GM21528 (cell line): ENCODE results near the gene ACTR10.

Source experiments
- ATAC-seq: cut with Tn5 transposase; IDR thresholded peaks from one replicate; pipeline ENCODE4 v1.9.1; 2021; ENCODE audit warnings: mild to moderate bottlenecking, moderate library complexity; ENCODE audit not compliant: unreplicated experiment, low FRiP score

The ACTR10 gene

DNA sequence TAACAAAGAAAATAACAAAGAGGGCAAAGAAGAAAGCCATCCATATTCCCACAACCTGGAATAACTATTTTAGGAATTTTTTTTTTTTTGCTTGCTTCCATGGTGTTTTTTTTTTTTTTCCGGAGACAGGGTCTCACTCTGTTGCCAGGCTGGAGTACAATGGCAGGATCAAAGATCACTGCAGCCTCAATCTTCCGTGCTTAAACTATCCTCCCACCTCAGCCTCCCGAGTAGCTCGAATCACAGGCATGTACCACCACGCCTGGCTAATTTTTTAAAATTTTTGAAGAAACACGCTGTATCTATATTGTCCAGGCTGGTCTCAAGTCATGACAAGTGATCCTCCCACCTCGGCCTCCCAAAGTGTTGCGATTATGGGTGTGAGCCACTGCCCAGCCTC lies 78.2 kb downstream of the ACTR10 start:
- ATAC-seq = no peak

DNA sequence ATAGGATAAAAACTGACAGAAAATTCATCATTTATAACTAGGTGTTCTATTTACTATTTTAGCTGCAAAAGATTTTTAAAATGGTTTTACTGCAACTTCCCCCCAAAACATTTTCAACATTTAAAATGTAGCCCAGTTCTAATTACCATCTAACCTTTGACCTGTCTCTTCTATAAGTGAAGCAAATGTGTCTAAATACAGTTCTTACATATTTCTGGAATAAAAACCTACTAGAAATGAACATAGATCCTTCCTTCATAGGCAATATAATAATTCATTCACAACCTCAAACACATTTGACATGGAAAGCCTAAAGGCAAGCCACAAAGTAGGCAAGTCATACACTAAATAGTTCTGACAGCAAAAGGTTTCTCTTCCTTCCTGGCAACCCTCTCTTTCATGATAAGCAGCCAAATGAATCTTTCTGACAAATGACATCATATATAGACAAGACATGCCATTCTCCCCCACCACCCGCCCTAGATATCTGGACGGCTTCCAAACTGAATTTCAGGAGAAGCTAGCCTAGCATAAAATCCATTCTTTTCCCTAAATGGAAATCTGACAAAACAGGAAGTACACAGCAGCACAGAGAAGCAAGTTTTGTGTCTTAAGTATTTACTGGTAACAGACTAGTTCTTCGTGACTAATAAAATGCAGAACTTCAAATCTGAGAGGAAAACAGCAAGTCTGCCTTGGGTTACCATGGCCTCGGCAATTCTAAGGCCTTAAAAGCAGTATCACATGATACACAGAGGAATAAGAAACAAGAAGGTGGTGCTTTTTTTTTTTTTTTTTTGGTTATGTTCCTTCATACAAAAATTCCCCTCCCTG lies 81.2 kb downstream of the ACTR10 start:
- no peak for ATAC-seq

DNA sequence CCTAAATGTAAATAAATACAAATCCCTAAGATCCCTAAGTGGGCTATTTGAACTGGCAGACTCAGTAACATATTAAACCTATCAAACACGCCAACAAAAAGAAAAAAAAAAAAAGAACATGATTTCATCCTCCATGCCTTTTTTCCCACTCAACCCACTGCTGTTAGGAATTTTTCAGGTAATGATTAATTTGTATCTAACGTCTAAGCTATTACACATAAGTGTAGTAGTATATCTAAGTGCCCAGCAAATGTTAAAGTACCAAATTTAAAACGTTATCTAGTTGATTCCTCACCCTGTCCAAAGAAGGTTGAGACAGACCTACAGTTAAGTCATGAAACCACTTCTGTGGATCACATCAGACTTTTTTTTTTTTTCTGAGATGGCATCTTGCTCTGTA lies 82.0 kb downstream of the ACTR10 start:
- ATAC-seq = no peak

DNA sequence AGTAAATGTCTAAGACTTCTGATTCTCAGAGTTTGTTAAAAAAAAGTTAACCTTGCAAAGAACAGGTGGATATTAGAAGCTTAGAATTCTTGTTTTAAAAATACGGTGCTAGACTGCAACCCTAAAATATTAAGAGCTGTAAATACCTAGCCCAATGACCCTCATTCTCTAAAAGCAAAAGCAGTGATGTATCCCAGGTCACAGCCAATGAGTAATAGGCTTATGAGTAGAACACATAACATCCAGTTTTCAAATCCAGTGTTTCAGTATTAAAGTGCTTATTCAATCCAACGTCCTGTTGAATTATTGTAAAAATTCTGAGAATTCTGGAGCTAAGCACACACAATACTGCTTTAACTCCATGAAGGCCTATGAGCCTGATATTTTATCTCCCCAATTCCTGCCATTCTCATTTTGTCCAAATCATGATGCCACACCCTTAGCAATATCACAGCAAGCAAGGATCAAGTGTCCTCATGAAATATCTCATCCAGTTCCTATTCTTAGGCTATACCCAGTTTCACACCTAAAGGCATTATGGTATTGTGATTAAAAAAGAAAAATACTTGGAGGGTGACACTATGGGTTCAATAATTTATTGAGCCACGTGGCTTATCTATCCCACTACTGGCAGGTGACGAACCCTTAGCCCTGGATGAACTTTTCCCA lies 83.1 kb downstream of the ACTR10 start:
- no peak for ATAC-seq

DNA sequence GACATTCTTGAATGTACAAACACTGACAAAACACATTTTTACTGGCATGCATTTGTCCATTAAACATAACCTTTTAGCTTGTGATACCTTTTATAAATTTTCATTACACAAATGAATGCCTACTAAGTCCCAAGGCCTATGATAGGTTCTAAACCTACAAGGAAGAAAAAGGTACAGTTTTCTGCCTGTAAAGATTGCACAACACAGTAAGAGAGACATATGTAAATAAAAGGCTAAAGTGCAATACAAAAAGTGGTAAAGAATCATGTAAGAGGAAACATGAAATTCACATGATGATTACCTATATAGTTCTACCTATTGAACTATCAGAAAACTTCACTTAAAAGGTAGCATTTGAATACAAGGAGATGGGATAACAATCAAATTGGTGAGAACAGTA lies 83.8 kb downstream of the ACTR10 start:
- ATAC-seq = no peak

DNA sequence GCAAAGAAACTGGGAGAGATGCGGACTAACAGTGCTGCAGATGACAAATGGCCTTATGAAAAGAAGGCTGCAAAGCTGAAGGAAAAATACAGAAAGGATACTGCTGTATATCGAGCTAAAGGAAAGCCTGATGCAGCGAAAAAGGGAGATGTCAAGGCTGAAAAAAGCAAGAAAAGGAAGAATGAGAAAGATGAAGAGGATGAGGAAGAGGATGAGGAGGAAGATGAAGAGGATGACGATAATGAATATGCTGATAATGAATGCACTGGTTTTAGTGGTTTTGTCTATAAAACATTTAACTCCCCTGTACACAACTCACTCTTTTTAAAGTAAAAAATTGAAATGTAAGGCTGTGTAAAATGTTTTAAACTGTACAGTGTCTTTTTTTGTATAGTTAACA lies 85.2 kb downstream of the ACTR10 start:
- no peak for ATAC-seq
